HG02759 (cell line): Measurements from ENCODE around the gene NUP155.
"Not testable (repeated sequence)": the region's sequence is repeated elsewhere in the genome, so short reads cannot be mapped to it uniquely, and the experiment has no call there.

ENCODE experiments used
- ATAC-seq: cut with Tn5 transposase; IDR thresholded peaks from one replicate; pipeline ENCODE4 v1.9.1; 2021; ENCODE audit warnings: mild to moderate bottlenecking, moderate library complexity; ENCODE audit not compliant: unreplicated experiment

NUP155 gene

DNA sequence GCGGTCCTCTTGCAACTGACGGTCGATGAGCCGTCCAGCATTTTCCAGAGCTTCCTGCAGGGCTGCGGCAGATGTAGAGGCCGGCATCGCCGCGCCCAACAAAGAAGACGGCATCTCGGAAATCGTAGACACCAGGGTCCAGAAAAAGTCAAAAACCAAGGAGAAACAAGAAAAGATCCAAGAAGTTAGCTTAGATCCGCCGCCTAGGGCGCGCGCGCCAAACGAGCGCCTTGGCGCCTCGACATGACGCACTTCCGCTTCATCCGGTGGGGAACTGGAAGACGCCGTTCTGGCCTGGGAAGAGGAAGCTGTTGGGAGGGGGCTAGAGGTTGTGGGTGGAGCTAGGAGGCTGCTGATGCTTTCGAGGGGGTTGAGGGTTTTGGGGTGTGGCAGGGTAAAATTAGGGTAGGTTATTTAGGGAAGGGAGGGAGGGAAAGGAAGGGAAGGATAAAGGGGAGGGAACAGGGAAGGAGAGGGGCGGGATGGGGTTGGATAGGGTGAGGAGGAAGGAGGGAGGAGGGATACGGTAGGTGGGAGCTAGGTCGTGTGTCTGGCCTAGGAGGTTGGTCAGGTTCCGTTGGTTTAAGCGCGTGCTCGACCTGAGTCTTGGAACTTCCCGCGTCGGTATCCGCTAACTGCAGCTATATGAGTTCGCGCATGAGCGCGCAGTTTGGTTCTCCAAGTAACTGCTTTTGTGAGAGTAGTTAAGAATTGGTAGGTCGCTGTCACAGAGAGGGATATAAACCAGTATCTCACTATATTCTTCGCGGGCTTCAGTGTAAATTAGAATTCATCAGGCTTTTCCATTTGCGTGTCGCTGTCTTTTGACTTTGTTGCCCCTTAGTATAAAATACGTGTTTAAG lies at the start of gene NUP155:
Gene NUP155, minus strand, starts transcription at position 243 of the 863 bp plus-strand sequence. Its CDS starts 129 bp downstream, at position 114.
- ATAC-seq: peak; percentile 94

DNA sequence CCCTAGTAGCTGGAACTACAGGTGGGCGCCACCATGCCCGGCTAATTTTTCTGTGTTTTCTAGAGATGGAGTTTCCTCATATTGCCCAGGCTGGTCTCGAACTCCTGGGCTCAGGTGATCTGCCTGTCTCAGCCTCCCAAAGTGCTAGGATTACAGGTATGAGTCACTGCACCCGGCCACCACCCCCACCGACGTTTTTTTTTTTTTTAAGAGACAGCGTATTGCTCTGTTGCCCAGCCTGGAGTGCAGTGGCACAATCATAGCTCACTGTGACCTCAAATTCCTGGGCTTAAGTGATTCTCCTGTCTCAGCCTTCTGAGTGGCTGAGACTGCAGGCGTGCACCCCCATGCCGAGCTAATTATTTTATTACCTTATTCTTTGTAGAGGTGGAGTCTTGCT lies 46.4 kb upstream of the NUP155 start:
- ATAC-seq: no peak

GRCh38 chr5:37415456-37415855 lies 44.5 kb upstream of the NUP155 start:
- ATAC-seq: not testable (repeated sequence)

- no peak for ATAC-seq
Measured at GRCh38 chr5:37412515-37412914, 41.6 kb upstream of the NUP155 start.

- no peak for ATAC-seq
Measured at GRCh38 chr5:37400501-37400900, 29.6 kb upstream of the NUP155 start.

DNA sequence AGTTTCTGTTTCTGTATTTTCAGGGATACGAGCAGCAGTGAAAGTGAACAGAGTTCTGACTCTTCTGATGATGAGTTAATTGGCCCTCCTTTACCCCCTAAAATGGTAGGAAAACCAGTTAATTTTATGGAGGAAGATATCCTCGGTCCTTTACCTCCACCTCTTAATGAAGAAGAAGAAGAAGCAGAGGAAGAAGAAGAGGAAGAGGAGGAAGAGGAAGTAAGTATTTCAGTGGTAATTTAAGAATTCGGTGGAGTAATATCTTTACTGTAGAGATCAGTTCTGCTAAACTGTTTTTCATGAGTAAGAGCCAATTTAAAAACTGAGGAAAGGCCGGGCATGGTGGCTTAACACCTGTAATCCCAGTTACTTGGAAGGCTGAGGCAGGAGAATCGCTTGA lies 25.4 kb upstream of the NUP155 start:
- ATAC-seq: no peak

GRCh38 chr5:37391591-37391990 lies 20.7 kb upstream of the NUP155 start:
- ATAC-seq: no peak

DNA sequence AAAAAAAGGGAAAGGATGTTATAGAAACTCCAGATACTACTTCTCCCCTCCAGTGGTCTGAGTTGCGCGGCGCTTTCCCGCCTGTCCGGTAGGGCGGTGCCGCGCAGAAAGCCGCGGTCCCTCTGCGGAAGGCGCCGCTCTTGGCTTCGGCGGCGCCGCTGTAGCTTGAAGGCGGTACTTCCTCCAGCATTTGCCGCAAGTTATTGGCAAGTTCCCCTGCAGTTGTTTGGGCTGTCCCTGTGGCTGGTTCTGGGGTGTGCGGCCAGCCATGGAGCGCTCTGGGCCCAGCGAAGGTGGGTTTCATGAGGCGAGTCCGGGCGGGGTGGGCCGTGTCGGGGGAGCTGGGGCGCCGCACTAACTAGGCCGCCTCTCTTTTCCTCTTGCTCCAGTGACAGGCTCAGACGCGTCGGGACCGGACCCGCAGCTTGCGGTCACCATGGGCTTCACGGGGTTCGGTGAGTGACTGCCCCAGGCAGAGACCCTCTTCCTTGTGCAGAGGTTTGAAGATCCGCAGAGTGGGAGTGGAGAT lies 8.3 kb upstream of the NUP155 start, which contains the start of gene WDR70:
Gene WDR70, plus strand, starts transcription at position 219 of the 529 bp plus-strand sequence. Its CDS starts 50 bp downstream, at position 269.
- peak; percentile 99 for ATAC-seq

- not testable (repeated sequence) for ATAC-seq
Measured at GRCh38 chr5:37378066-37378465, 7.2 kb upstream of the NUP155 start.

GRCh38 chr5:37375091-37375490 lies 4.2 kb upstream of the NUP155 start:
- ATAC-seq: no peak

DNA sequence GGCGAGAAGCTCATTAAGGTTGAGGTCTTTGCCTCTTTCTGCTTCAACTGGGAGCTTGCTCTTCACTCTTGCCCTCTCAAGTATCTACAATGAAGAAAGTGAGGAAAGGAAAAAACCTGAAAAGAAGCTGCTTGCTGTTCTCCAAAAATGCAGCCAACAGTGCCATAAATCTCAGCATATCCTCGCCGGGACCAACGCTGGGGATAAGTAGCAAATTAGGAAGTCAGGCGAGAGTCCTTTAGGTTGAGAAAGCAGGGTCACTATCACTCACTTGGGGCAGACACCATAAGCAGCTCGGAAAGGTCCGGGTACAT lies 399 bp downstream of the NUP155 start:
- no peak for ATAC-seq

DNA sequence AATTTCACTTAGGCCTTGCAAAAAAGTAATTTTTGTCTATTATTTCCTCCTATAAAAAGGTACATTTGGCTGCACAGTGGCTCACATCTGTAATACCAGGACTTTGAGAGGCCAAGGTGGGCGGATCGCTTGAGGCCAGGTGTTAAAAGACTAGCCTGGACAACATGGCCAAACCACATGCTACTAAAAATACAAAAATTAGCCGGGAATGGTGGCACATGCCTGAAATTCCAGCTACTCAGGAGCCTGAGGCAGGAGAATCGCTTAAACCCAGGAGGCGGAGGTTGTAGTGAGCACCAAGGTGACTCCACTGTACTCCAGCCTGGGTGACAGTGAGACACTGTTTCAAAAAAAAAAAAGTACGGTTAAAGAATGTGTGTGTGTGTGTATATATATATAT lies 15.7 kb downstream of the NUP155 start:
- ATAC-seq: no peak

DNA sequence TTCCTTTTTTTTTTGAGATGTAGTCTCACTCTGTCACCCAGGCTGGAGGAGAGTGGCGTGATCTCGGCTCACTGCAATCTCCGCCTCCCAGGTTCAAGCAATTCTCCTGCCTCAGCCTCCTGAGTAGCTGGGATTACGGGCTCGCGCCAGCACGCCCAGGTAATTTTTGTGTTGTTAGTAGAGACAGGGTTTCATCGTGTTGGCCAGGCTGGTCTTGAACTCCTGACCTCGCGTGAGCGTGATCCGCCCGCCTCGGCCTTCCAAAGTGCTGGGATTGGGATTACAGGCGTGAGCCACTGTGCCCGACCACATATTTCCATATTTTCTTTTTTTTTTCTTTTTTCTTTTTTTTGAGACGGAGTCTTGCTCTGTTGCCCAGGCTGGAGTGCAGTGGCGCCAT lies 28.2 kb downstream of the NUP155 start:
- ATAC-seq: not testable (repeated sequence)

DNA sequence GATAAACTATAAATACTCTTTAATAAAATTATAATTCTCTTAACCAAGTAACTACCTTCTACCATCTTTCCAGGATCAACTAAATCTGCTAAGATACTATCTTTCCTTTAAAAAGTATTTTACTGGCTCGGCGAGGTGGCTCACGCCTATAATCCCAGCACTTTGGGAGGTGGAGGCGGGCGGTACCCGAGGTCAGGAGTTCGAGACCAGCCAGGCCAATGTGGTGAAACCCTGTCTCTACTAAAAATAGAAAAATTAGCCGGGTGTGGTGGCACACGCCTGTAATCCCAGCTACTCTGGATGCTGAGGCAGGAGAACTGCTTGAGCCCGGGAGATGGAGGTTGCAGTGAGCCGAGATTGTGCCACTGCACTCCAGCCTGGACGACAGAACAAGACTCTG lies 36.2 kb downstream of the NUP155 start:
- ATAC-seq: not testable (repeated sequence)

- ATAC-seq: no peak
Measured at GRCh38 chr5:37326536-37326935, 44.4 kb downstream of the NUP155 start.

DNA sequence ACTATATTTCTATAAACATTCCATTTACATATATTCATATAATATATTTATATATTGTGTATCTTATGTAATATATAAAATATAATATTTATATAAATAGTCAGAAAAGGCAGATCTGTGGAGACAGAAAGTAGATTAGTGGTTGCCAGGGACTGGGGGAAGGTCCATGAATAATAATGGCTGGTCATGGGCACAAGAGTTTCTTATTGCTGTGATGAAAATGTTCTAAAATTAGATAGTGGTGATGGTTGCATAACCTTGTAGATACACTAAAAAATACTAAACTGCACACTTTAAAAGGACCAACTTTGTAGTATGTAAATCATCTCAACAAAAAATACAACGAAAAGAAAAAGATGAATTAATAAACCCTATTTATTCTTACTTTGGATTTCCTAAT lies 47.3 kb downstream of the NUP155 start:
- no peak for ATAC-seq

DNA sequence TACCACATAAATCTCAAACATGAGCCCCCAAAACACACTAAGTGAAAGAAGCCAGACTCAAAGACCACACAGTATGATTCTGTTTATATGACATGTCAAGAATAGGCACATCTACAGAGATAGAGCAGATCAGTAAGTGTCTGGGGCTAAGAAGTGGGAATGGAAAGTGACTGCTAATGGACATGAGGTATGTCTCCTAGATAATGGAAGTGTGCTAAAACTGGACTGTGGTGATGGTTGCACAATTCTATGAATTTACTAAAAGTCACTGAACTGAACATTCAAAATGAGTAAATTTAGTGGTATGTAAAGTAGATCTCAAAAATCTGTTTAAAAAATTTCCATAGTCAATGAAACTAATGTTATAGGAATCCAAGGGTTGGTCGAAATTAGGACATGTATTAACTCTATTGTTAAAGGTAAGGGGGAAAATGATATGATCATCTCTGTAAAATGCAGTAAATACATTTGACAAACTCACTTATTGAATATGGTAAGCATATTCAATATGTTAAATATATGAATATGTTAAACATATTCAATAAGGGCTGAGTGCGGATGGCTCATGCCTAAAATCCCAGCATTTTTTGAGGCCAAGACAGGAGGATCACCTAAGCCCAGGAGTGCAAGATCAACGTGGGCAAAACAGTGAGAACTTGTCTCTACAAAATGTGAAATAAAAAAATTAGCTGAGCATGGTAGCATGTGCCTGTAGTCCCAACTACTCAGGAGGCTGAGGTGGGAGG lies 51.7 kb downstream of the NUP155 start:
- ATAC-seq: no peak

DNA sequence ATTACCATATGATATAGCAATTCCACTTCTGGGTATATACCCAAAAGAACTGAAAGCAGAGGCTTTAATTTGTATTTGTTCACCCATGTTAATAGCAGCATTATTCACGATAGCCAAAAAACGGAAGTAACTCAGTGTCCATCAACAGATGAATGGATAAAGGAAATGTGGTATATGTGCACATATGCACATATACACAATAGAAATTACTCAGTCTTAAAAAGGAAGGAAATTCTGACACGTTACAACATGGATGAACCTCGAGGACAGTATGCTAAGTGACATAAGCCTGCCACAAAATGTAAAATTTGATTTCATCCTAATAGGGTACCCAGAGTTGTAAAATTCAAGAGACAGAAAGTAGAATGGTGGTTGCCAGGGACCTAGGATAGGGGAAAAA lies 54.9 kb downstream of the NUP155 start:
- no peak for ATAC-seq

DNA sequence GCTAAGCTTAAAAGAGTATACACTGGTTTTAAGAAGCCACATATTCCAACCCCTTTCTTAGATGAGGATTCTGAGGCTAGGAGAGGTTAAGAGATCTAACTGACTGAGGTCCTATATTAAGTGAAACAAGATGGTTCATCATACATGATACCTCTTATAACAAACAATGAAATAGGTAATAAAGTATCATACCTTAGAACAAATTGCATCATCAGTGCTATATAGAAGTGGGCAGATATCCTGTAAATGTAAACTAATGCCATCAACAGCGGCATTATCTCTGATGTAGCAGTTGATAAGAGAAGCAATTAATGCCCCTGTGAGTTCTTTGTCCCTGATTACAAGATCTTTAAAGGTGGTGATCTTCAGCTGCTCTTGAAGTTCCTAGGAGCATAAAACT lies 60.5 kb downstream of the NUP155 start:
- no peak for ATAC-seq

DNA sequence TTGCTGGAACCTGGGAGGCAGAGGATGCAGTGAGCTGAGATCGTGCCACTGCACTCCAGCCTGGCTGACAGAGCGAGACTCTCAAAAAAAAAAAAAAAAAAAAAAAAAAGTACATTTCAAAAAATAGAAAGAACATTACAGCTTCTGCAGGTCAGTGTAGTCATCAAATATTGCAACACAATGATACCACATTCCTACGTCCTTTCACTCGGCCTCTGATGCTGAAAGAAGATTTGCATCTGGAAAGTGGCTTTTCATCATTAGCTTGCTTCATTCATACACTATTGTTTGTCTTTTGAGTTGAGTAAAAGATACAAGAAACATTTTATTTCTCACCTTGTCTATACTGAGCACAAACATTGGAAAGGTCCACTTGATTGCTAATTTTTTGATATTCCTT lies 62.1 kb downstream of the NUP155 start:
- no peak for ATAC-seq

- no peak for ATAC-seq
Measured at GRCh38 chr5:37304888-37305287, 66.0 kb downstream of the NUP155 start.

DNA sequence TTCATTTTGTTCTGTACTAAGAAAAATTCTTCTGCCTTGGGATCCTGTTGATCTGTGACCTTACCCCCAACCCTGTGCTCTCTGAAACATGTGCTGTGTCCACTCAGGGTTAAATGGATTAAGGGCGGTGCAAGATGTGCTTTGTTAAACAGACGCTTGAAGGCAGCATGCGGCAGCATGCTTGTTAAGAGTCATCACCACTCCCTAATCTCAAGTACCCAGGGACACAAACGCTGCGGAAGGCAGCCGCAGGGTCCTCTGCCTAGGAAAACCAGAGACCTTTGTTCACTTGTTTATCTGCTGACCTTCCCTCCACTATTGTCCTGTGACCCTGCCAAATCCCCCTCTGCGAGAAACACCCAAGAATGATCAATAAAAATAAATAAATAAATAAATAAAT lies 74.6 kb downstream of the NUP155 start:
- ATAC-seq: not testable (repeated sequence)
